ACHN (cell line): ENCODE measurements around the gene OXLD1.
A peak's percentile ranks its signal among the peaks of the same experiment; 100 is the strongest.

ENCODE experiments used
- DNase-seq: peaks from one replicate; pipeline ENCODE4 v3.0.0-alpha.2; 2015
- in situ Hi-C: cut with HindIII; loops from 2 replicates; pipeline ENCODE4 v1.10.0; 2017; ENCODE audit warnings: low sequenced_read_pairs, low pct_ligation_motif_present, low pct_unique_long_range_greater_than_20kb

Gene OXLD1

GRCh38 chr17:81664051-81664470, 2.3 kb downstream of the OXLD1 start:
- in situ Hi-C loops, result no loop called here
- DNase-seq, result no peak

DNA sequence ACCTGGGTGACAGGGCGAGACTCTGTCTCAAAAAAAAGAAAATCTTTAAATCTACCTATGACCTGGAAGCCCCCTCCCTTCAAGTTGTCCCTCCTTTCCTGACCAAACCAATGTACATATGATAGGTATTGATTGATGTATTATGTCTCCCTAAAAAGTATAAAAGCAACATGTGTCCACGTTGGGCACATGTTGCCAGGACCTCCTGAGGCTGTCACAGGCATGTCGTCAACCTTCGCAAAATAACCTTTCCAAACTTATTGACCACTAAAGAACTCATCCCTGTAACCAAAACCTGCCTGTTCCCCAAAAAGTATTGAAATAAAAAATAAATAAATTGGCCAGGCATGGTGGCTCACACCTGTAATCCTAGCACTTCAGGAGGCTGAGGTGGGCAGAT, 4.4 kb downstream of the OXLD1 start:
- in situ Hi-C loops, result no loop called here
- no peak for DNase-seq

DNA sequence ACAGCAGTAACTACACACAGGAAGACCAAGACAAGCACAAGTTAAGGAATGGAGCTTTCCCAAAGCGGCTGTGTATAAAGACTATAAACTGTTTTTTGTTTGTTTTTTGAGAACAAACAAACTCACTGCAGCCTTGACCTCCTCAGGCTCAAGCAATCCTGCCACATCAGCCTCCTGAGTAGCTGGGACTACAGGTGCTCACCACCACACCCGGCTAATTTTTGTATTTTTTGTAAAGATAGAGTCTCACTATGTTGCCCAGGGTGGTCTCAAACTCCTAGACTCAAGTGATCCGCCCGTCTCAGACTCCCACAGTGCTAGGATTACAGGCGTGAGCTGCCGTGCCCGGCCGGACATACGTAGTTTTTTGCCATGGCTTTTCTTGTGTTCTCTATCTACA, 6.0 kb downstream of the OXLD1 start:
- in situ Hi-C loops, result no loop called here
- DNase-seq, result no peak

- DNase-seq, result no peak
- in situ Hi-C loops, result no loop called here
Measured at GRCh38 chr17:81659038-81659437, 7.4 kb downstream of the OXLD1 start.

DNA sequence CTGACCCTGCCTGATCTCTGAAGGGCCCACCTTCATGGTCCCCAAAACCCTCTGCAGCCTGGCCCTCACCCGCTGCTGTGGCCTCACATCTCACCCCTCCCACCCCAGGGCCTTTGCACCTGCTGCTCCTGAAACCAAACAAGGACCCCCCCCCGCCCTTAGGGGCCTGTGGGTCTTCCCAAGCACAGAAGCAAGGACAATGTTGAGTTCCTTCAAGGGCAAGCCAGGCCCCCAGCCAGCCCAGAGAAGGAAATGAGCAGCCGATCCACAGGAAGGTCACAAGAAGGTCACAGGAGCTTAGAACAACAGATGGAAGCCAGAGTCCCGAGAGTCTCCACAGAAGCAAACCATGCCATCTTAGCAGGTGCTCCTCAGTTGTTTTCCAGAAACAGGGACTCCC, 9.6 kb downstream of the OXLD1 start:
- in situ Hi-C loops, result no loop called here

DNA sequence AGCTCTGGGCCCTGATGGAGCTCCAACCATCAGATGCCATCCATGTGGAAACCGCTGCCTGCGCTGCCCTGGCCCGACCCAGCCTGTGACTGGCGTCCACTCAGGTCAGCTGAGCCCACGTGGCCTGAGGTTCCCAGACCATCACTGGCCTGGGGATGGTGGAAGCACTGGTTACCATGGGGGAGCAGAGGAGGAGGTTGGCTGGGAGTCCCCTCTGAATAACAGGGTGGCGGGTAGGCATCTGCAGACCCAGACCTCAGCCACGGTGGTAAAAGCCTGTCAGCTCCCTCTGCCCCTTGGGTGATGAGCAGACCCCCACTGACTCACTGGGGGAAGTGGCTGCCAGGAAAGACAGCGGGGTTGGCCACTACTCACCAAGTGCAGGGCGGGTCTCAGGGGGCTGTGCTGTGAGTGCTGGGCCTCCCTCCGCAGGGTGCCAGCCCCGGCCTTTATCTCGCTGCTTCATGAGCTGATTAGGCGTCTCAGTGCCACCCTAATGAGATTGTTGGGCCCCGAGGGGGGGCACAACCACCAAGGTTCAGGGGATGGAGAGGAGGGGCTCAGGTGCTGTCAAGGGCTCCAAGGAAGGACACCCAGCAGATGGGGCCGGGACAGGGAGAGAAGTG, 10.2 kb downstream of the OXLD1 start, which contains the start of gene PDE6G:
TSS of gene PDE6G (minus strand) at position 425 of the 626 bp plus-strand sequence. CDS start 3,237 bp downstream, outside the sequence.
- in situ Hi-C loops, result no loop called here
- DNase-seq, result no peak

More for the DNA sequence above, 9.6 kb downstream of the OXLD1 start:
- DNase-seq, result no peak

DNA sequence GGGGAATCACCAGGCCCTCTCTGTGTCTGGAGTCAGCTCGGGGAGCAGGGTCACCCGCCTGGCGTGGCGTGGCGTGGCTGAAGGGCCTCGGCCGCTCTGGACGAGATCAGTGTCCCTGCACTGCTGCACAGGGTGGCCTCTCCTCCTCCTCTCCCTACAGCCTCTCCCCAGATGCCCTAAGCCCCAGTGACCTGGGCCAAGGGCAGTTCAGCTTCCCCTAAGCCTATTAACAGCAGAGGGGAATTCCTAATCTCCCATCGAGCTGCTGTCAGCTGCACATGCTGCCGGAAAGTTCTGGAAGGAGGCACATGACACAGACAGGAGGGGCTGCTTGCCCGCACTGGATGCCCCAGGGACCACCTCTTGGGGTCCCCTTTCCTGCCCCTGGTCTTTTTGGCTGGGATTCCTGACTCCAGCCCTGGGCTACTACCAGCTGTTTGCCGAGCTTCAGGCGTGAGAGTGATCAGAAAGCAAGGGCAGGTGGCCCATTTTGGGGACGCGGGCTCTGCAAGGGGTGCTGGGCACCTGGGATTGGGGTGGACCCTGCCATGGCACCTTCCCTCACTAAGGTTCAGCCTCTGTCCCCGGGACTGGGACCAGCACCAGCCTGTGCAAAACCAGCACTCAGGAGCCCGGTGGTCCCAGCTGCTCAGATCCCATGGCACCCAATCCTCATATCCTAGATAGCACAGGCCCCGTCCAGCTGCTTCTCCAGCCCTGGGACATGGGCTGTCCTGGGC, 10.9 kb downstream of the OXLD1 start:
- DNase-seq, result no peak
- in situ Hi-C loops, result no loop called here

DNA sequence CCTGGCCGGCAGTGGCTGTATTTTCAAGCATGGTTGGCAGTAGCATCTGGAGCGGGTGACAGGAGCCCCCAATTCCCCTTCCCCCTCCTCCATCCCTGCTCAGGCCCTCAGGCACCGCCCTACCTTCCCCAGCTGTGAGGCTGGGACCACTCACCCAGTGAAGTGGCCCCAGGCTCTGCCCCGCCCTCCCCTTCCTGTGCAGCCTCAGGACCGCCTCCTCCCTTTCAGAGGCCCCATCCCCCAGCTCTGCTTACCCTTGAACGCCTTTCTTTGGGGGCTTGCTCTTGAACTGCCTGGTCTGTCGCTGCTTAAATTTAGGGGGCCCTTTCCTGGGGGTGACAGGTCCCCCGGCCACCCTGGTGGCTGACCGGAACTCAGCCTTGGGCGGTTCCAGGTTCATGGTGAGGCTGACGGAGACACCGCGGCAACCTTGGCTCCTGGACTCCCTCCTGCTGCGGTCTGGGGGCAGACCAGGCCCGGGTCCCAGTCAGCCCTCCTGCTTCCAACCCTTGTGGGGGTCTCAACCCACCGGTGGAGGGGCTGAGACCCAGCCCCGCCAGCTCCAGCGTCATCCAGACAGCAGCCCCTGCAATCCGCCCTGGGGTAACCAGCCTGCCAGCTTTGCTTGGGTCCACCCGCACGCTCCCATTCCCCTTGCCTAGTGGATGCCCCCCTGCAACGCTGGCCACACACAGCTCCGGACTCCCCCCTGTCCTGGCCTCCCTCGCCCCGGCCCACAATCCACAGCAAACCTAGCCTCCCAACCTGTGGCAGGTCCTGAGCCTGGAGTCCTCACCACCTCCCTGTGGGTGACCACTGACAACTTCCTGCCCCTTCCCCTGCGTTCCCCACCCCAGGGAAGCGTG, 13.3 kb downstream of the OXLD1 start:
- DNase-seq, result no peak
- in situ Hi-C loops, result no loop called here

DNA sequence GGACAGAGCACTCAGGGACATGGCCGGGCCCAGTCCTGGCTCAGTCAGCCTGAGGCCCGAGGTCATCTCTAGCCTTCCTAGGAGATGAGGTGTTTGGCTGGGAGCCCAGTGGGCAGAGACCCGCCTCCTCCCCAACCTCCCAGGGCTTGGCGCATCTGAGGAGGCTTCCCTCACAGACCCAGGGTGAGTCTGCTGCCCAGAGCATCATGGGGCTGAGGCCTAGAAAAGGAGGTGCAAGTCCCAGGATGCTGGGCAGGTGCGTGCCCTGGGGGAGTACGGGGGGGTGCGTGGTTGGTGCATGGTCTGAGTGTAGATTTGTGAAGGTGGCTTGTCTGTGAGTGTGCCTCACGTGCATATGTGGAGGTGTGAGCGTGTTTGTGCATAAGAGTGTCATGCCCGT, 14.7 kb downstream of the OXLD1 start:
- in situ Hi-C loops, result no loop called here
- DNase-seq, result peak; percentile 96

DNA sequence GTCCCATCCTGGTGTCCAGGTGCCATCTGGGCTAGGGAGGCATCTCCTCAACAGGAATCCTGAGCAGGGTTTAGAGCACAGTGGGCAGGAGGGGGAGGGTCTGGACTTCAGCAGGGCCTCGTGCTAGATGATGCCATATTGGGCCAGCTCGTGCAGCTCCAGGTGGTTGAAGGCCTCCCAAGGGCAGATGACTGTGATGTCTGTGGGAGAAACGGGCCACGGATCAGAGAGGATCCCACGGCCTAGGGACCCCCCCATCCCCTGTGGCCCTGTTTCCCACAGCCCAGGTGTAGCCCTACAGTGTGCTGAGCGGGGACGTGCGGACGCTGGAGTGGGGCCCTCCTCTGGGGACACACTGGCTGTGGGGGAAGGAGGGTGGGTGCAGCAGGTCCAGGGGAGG, 15.5 kb downstream of the OXLD1 start:
- DNase-seq, result no peak
- in situ Hi-C loops, result no loop called here

GRCh38 chr17:81648707-81649085, 17.7 kb downstream of the OXLD1 start:
- in situ Hi-C loops, result no loop called here

GRCh38 chr17:81648013-81648706, 18.2 kb downstream of the OXLD1 start:
- in situ Hi-C loops, result no loop called here
- no peak for DNase-seq

More at GRCh38 chr17:81648707-81649085, 17.7 kb downstream of the OXLD1 start:
- DNase-seq, result no peak

- in situ Hi-C loops, result no loop called here
- DNase-seq, result no peak
Measured at GRCh38 chr17:81647640-81648012, 18.8 kb downstream of the OXLD1 start.

DNA sequence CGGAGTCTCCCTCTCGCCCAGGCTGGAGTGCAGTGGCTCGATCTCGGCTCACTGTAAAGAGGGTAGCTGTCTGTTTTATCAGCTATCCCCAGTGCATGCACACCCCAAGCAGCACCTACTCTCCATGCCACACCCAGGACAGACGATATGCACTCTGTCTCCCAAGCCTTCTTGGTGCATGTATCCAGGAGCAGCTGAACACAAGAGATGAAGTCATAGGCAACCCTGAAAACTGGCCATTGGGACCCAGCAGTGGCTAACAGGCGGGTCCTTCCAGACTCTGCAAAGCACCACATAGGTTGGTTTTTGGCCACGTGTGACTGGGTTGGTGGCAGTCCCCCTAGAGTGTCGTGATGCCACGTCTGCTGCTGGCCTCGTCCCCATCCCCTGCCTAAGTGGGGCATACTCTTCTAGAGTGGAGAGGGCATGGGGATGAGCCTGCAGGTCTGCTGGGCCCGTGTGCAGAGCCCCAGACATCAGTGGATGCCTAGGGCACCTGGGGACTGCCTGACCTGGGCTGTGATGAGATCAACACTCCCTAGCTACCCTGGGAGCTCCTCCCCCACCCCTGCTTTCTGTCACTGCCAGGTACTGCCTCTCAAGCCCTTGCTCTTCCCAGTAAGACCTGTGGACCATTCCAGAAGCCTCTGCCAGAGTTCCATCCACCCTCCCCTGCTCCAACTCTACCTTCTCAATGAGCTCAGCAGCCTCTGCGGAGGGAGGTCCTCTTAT, 19.4 kb downstream of the OXLD1 start:
- DNase-seq, result no peak
- in situ Hi-C loops, result no loop called here

DNA sequence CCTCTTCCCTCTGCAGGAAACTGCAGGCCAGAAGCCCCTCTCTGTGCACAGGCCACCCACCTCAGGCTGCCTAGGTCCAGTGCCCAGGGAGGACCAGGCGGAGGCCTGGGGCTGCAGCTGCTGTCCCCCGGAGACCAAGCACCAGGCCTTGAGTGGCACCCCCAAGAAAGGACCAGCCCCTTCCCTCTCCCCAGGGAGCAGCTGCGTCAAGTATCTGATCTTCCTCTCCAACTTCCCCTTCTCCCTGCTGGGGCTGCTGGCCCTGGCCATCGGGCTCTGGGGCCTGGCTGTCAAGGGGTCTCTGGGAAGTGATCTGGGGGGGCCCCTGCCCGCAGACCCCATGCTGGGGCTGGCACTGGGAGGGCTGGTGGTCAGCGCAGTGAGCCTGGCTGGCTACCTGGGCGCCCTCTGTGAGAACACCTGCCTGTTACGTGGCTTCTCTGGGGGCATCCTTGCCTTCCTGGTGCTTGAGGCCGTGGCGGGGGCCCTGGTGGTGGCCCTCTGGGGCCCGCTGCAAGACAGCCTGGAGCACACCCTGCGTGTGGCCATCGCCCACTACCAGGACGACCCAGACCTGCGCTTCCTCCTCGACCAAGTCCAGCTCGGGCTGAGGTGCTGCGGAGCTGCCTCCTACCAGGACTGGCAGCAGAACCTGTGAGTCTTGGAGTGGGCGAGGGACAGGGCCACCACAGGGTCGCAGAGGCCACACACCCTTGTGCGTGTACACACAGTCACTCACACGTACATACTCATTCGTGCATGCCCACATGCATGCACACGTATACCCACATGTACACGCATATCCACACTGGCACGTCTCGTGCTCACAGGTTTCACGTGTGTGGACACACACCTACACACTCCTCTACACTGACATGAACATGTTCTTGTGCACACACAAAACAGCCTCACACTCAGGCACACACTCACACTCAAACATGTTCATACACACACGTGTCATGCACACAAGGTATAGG, 21.1 kb downstream of the OXLD1 start:
- DNase-seq, result no peak
- in situ Hi-C loops, result no loop called here

DNA sequence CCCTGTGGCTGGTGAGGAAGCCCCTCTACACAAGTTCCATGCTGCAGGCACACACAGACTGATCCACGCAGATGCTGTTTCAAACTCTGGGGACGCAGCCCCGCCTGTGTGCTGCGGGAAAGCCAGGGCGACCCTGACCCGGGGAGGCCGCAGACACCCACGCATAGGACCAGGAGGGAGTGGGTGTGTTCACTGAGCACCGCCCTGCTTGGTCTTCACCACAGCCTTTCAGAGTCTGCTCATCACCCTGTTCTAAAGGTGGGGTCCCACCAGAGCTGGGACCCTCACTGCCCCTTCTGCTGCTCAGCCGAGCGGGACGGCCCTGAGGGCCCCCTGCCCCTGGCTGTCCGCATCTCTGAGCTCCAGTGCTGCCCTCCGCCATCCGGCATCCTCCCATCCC, 21.9 kb downstream of the OXLD1 start:
- no peak for DNase-seq
- in situ Hi-C loops, result no loop called here

DNA sequence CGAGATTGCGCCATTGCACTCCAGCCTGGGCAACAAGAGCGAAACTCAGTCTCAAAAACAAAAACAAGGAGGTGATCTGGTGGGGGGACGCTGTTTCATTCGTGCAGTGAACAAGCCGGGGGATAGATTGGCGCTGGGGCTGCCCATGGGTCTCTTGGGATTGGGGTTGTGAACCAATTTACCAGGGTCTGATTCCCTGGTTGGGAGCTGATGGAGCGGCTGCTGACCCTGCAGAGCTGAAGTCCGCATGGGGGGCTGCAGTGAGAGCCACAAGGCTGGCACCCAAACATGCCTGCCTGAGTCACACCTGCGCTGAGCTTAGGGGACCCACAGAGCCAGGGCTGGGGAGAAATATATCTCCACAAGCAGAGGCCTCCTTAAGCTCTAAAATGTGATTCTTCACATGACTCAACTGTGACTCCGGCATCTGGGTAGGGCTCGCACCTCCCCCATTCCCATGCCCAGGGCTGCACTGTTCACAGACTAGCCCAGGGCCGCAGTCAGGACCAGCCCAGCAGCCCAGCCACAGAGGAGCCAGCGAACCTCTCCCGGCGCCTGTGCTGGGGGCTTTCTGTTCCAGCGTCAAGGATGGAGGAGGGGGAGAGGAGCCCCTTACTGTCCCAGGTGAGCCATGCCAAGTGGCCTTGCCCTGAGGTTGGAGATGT, 24.4 kb downstream of the OXLD1 start:
- in situ Hi-C loops, result no loop called here
- DNase-seq, result peak; percentile 63
